NCI-H2196 treated with DMSO at 0.1 percent for 48 hours (cell line): ENCODE results near the gene SV2C.

Source experiments
- DNase-seq: peaks from one replicate; lab custom pipeline; 2025; ENCODE audit not compliant: unreplicated experiment; lab: John Stamatoyannopoulos, UW

SV2C gene

DNA sequence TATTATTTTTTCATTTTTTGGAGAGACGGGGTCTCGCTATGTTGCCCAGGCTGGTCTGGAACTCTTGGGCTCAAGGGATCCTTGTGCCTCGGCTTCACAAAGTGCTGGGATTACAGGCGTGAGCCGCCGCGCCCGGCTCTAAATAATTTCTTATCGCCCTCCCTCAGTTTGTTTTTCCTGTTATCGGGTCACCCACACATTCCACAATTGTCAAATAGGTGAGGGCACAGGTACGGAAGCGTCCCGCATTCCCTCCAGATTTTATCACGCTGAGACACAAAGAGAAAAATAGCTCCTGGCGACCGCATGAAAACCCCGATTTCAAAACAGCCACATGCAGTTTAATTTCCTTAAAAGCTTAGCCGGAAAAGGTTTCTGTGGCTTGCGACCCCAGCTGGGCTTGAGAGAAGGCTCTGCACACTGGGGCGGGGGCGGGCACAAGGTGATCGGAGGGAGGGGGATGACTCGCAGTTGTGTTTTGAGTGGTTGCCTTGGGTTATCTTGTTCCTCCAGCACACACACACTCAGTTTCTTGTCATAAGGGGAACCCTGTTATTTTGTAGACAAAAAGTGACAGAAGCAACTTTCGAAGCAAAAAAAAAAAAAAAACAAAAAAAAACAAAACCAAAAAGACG lies 319.2 kb downstream of the SV2C start:
- DNase-seq = no peak

DNA sequence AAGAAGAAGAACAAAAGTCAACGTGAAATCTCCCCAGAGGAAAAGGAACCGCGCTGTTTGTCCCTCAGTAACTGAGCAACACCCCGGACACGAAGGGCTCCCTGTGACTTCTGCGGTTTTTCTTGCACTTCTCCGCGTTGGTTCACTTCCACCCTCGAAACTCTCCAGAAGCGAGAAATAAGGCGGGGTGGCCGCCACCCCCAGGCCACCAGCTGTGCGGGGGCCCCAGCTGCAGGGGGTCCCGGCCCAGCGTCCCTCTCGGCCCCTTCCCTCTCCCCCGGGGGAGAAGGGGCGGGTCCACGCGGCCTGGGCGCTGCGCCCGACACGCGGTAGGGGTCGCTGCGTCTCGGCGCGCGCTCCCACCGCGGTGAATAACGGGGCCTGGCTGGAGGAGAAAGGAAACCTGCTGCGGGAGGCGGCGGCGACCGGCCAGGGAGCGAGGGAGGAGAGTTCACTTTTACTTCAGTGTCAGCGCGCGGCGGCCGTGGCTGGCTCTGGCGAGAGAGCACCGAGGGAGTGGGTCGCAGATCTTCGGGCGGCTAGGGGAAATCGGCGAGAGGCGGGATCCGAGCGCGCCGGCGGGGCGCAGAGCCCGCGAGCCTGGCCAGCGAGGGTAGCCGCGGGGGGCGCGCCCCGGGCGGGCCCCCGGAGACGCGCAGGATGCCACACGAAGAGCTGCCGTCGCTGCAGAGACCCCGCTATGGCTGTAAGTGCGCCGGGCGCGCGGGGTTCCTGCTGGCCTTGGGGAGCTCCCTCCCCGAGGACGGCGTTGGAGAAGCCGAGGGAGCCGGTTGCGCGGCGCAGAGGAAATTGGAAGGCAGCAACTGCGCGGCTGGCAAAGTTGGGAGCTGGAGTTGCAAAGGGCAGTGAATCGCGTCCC lies 319.9 kb downstream of the SV2C start, which contains the start of gene IQGAP2:
Gene IQGAP2 (plus strand): TSS at position 400 of the 880 bp plus-strand sequence. CDS start 261 bp downstream, at position 661.
- DNase-seq = no peak
